IMR-90 (cell line): ENCODE results near the gene FNDC7. TPM values are rescaled to one million over a fixed set of nuclear protein-coding genes. Genes with fewer than 3 reads are reported as not detected.
A peak's percentile ranks its signal among the peaks of the same experiment; 100 is the strongest.

ENCODE experiments used
- ATAC-seq: fragments of 200-7000 bp; cut with Tn5 transposase; 2 replicates; pipeline ENCODE4 v1.9.1; 2020; ENCODE audit warnings: low read depth, mild to moderate bottlenecking, moderate library complexity
- BruUV-seq: library from RNA; stranded (reverse); fragments of 400-500 nt; replicated peaks from 2 replicates; lab custom pipeline; 2021; lab: Mats Ljungman, UMichigan
- CTCF ChIA-PET: fragments of 300-600 bp; formaldehyde crosslinking; extraction: SDS; loops from one replicate; lab custom pipeline; 2021; ENCODE audit warnings: antibody characterized with exemption; lab: Yijun Ruan, JAX
- POLR2A ChIA-PET: fragments of 300-600 bp; sonication (Branson Sonifier 250); formaldehyde crosslinking; loops from one replicate; lab custom pipeline; 2022; ENCODE audit warnings: antibody characterized with exemption; ENCODE audit not compliant: unreplicated experiment; lab: Charles Lee
- DNase-seq: peaks from one replicate; pipeline ENCODE4 v3.0.0; 2013
- H2AFZ ChIP-seq: replicated peaks from 2 replicates; pipeline ENCODE3; 2013; ENCODE audit warnings: low read length, mild to moderate bottlenecking; ENCODE audit not compliant: poor library complexity
- H2AK5ac ChIP-seq: 2 replicates; pipeline ENCODE4 v1.6.1; 2013; ENCODE audit warnings: low read depth, low read length, inconsistent platforms
- H2AK9ac ChIP-seq: replicated peaks from 2 replicates; pipeline ENCODE3; 2013; ENCODE audit warnings: mild to moderate bottlenecking, low read depth, low read length, moderate library complexity; ENCODE audit not compliant: poor library complexity
- H2BK120ac ChIP-seq: 2 replicates; pipeline ENCODE4 v1.6.1; 2013; ENCODE audit warnings: low read depth, low read length, inconsistent platforms
- H2BK15ac ChIP-seq: 3 replicates; pipeline ENCODE4 v1.6.1; 2013; ENCODE audit warnings: low read depth, low read length, inconsistent platforms
- H2BK20ac ChIP-seq: 2 replicates; pipeline ENCODE4 v1.6.1; 2013; ENCODE audit warnings: low read depth, mild to moderate bottlenecking, inconsistent platforms, low read length, moderate library complexity
- H2BK5ac ChIP-seq: 2 replicates; pipeline ENCODE4 v1.6.1; 2013; ENCODE audit warnings: mild to moderate bottlenecking, low read depth, low read length, inconsistent platforms; ENCODE audit not compliant: poor library complexity, severe bottlenecking
- H3K14ac ChIP-seq: replicated peaks from 2 replicates; pipeline ENCODE4 v1.6.1; 2013; ENCODE audit warnings: low read depth, low read length, inconsistent platforms
- H3K18ac ChIP-seq: 2 replicates; pipeline ENCODE4 v1.6.1; 2013; ENCODE audit warnings: low read depth, low read length, control low read depth
- H3K23ac ChIP-seq: 2 replicates; pipeline ENCODE4 v1.6.1; 2013; ENCODE audit warnings: low read depth, low read length, inconsistent platforms
- H3K27ac ChIP-seq: 2 replicates; pipeline ENCODE4 v1.5.1; 2013; ENCODE audit warnings: mild to moderate bottlenecking, control low read depth, low read length; ENCODE audit not compliant: insufficient read depth
- H3K27me3 ChIP-seq: 2 replicates; pipeline ENCODE4 v1.6.1; 2013; ENCODE audit warnings: low read length; ENCODE audit not compliant: control insufficient read depth, insufficient read depth
- H3K36me3 ChIP-seq: 2 replicates; pipeline ENCODE4 v1.6.1; 2013; ENCODE audit warnings: low read length, mixed read lengths; ENCODE audit not compliant: control insufficient read depth, insufficient read depth
- H3K4ac ChIP-seq: 2 replicates; pipeline ENCODE4 v1.6.1; 2013; ENCODE audit warnings: low read depth, low read length, inconsistent platforms
- H3K4me1 ChIP-seq: 2 replicates; pipeline ENCODE4 v1.6.1; 2013; ENCODE audit warnings: low read length, mixed read lengths; ENCODE audit not compliant: control insufficient read depth, insufficient read depth
- H3K4me2 ChIP-seq: 2 replicates; pipeline ENCODE4 v1.6.1; 2013; ENCODE audit warnings: low read depth, mild to moderate bottlenecking, control low read depth, low read length, moderate library complexity
- H3K4me3 ChIP-seq: 2 replicates; pipeline ENCODE4 v1.5.1; 2013; ENCODE audit warnings: low read depth, mild to moderate bottlenecking, control low read depth, low read length, moderate library complexity; ENCODE audit not compliant: insufficient read depth
- H3K56ac ChIP-seq: 2 replicates; pipeline ENCODE4 v1.6.1; 2013; ENCODE audit warnings: low read length, inconsistent platforms; ENCODE audit not compliant: insufficient read depth; ENCODE audit errors: extremely low read depth
- H3K79me1 ChIP-seq, 2 experiments: 2 replicates each; pipeline ENCODE4 v1.6.1; 2013; ENCODE audit warnings: low read length in 2 of 2, inconsistent platforms in 1 of 2, low read depth in 1 of 2
- H3K9ac ChIP-seq: 2 replicates; pipeline ENCODE4 v1.6.1; 2013; ENCODE audit warnings: low read depth, low read length, control low read depth
- H3K9me1 ChIP-seq: 2 replicates; pipeline ENCODE4 v1.6.1; 2013; ENCODE audit warnings: low read length, inconsistent platforms; ENCODE audit not compliant: insufficient read depth
- H3K9me3 ChIP-seq: 2 replicates; pipeline ENCODE4 v1.6.1; 2013; ENCODE audit warnings: low read length; ENCODE audit not compliant: control insufficient read depth, insufficient read depth
- H4K20me1 ChIP-seq: 2 replicates; pipeline ENCODE4 v1.6.1; 2013; ENCODE audit warnings: low read length, inconsistent platforms; ENCODE audit not compliant: insufficient read depth
- H4K5ac ChIP-seq: 2 replicates; pipeline ENCODE4 v1.6.1; 2013; ENCODE audit warnings: mild to moderate bottlenecking, low read depth, low read length, control low read depth
- H4K8ac ChIP-seq, 2 experiments: 2 replicates each; pipeline ENCODE4 v1.6.1; 2013; ENCODE audit warnings: low read depth in 2 of 2, low read length in 2 of 2, control low read depth in 1 of 2, inconsistent platforms in 1 of 2
- H4K91ac ChIP-seq: 2 replicates; pipeline ENCODE4 v1.6.1; 2013; ENCODE audit warnings: low read depth, low read length, inconsistent platforms; ENCODE audit not compliant: insufficient read depth
- BHLHE40 ChIP-seq: fragments of 150-350 bp; IDR thresholded peaks from 2 replicates; pipeline ENCODE4 v1.6.1; 2016; ENCODE audit warnings: mild to moderate bottlenecking, low read depth, low read length
- CEBPB ChIP-seq: IDR thresholded peaks from 2 replicates; pipeline ENCODE4 v1.6.1; 2012; ENCODE audit warnings: low read depth, low read length, improper control_type of control experiment
- CHD1 ChIP-seq: IDR thresholded peaks from 2 replicates; pipeline ENCODE4 v1.6.1; 2012; ENCODE audit warnings: low read depth, low read length, improper control_type of control experiment
- CTCF ChIP-seq: conservative IDR thresholded peaks from 2 replicates; pipeline ENCODE4 v1.5.1; 2012; ENCODE audit warnings: mild to moderate bottlenecking, low read depth, low read length, improper control_type of control experiment
- FOS ChIP-seq: fragments of 150-350 bp; IDR thresholded peaks from 2 replicates; pipeline ENCODE4 v1.6.1; 2016; ENCODE audit warnings: low read depth, low read length
- MAFK ChIP-seq: IDR thresholded peaks from 2 replicates; pipeline ENCODE4 v1.6.1; 2012; ENCODE audit warnings: low read depth, low read length, improper control_type of control experiment
- MXI1 ChIP-seq: IDR thresholded peaks from 2 replicates; pipeline ENCODE4 v1.6.1; 2012; ENCODE audit warnings: low read depth, mild to moderate bottlenecking, low read length, moderate library complexity, borderline replicate concordance
- NFE2L2 ChIP-seq: fragments of 150-350 bp; IDR thresholded peaks from 2 replicates; pipeline ENCODE4 v1.6.1; 2016; ENCODE audit warnings: low read depth, mild to moderate bottlenecking, low read length
- POLR2A ChIP-seq: IDR thresholded peaks from 2 replicates; pipeline ENCODE4 v1.6.1; 2012; ENCODE audit warnings: mild to moderate bottlenecking, low read depth, low read length
- RCOR1 ChIP-seq: IDR thresholded peaks from 2 replicates; pipeline ENCODE4 v1.6.1; 2012; ENCODE audit warnings: mild to moderate bottlenecking, low read length, improper control_type of control experiment; ENCODE audit not compliant: insufficient replicate concordance
- RFX5 ChIP-seq: IDR thresholded peaks from 2 replicates; pipeline ENCODE4 v1.8.0; 2012; ENCODE audit warnings: low read depth, mild to moderate bottlenecking, low read length, moderate library complexity
- SMC3 ChIP-seq: fragments of 150-350 bp; IDR thresholded peaks from 2 replicates; pipeline ENCODE4 v1.6.1; 2016; ENCODE audit warnings: low read depth, mild to moderate bottlenecking, antibody characterized with exemption, low read length, moderate library complexity
- WGBS, 2 experiments: methylation state at CpG; one replicate each; pipeline versions ENCODE4 v1.1.5 to v1.1.7; 2013; ENCODE audit warnings: missing lambda C conversion rate in 2 of 2; ENCODE audit not compliant: insufficient read length in 1 of 2; ENCODE audit errors: extremely low coverage in 2 of 2; 5-methylcytosine and 5-hydroxymethylcytosine counted together
- dilution Hi-C: fragments of 300-500 bp; cut with HindIII; formaldehyde crosslinking; loops from one replicate; pipeline ENCODE4 v1.14.3; 2018; ENCODE audit warnings: low sequenced_read_pairs; ENCODE audit not compliant: unreplicated experiment
- in situ Hi-C: fragments of 300-500 bp; cut with MboI; formaldehyde crosslinking; loops from 3 replicates; pipeline ENCODE4 v1.14.3; 2019; ENCODE audit warnings: low sequenced_read_pairs, inconsistent platforms, mixed read lengths
- intact Hi-C: fragments of 100-400 bp; cut with micrococcal nuclease; formaldehyde crosslinking; loops from 2 replicates; pipeline ENCODE4 v1.10.0; 2022
- polyA plus RNA-seq, 3 experiments: library from polyadenylated mRNA; depleted of rRNA; stranded (reverse); fragments of >200 nt; gene quantifications; 2 replicates each; pipeline ENCODE4 v1.2.3, GENCODE V29; 2012; ENCODE audit warnings: low replicate concordance in 1 of 3
- total RNA-seq: library from RNA; depleted of rRNA; stranded (reverse); fragments of >200 nt; gene quantifications from 2 replicates; pipeline ENCODE4 v1.2.3, GENCODE V29; 2012
- TF ChIP-seq, protein P1 (sequence below): fragments of 150-350 bp; IDR thresholded peaks from 2 replicates; pipeline ENCODE4 v1.6.1; 2017; ENCODE audit warnings: mild to moderate bottlenecking, antibody characterized with exemption, low read length, low read depth
- TF ChIP-seq, protein P2 (sequence below): fragments of 150-350 bp; IDR thresholded peaks from 2 replicates; pipeline ENCODE4 v1.6.1; 2016; ENCODE audit warnings: low read depth, mild to moderate bottlenecking, low read length, moderate library complexity, borderline replicate concordance

Gene FNDC7
- total and polyA plus RNA-seq, 2 of the 4 experiments (the other 2 are of a cell fraction) = not detected

- Histone ChIP-seq H3K36me3 (peaks cover 4% of the 10 kb centered on the region), H3K4ac (peak overlapping the region; percentile 78), H3K4me1 (no peaks in the 10 kb centered on the region), H3K27me3 (peaks cover under 1% of the 10 kb centered on the region; the same call in 1 of the 2 replicates), H2BK15ac (no peak overlapping the region), H2BK120ac (no peak overlapping the region), H3K18ac (peak overlapping the region; percentile 68), H3K9me3 (no peaks in the 10 kb centered on the region), H3K9ac (peak overlapping the region; percentile 86), H3K79me1 (peaks cover 18 to 30% of the 10 kb centered on the region in 2 experiments; a peak in 3 of 4 replicates), H2AK9ac (peak overlapping the region; percentile 96), H3K4me3 (peak overlapping the region; percentile 76), H3K27ac (peak overlapping the region; percentile 86), H4K20me1 (peaks cover 6% of the 10 kb centered on the region; the same call in 1 of the 2 replicates), H4K91ac (peak overlapping the region; percentile 78), H2BK20ac (no peak overlapping the region), H3K56ac (peak overlapping the region; percentile 94), H4K8ac (peak overlapping the region; percentile 27 to 80), H3K9me1 (0 out of 2 replicates have a peak, but pooled peaks cover 2% of the 10 kb centered on the region), H2AFZ (peak overlapping the region; percentile 91), H3K23ac (peak overlapping the region; percentile 59), H4K5ac (peak overlapping the region; percentile 76), H2BK5ac (peak overlapping the region; percentile 85), H3K4me2 (peak overlapping the region; percentile 79), H2AK5ac (no peak overlapping the region), H3K14ac (peak overlapping the region; percentile 46; the same call in 1 of the 2 replicates)
- intact Hi-C loops (loop anchor here (2.0 kb wide), 2 partner anchors 25 to 149 kb away; no protein-coding TSS in a partner anchor), in situ Hi-C loops (loop anchor here (5.0 kb wide), 1 partner anchor 55 kb away; the partner anchor contains the start of gene PRPF38B), dilution Hi-C loops (no loop called here)
- POLR2A ChIA-PET = interaction anchor here (0.6 to 0.7 kb wide), 3 partner anchors 92 to 624 kb away, joined by 3 read pairs; no protein-coding TSS in a partner anchor
- peak; percentile 80 for ATAC-seq
- CTCF ChIA-PET = no interaction called here
- 0% methylated on average over 4 of the region's 15 CpGs; no CpG with 5 or more reads in 1 of the 2 experiments for WGBS, 2 experiments
- BruUV-seq = TSS peak; percentile 62
- peak; percentile 84 for DNase-seq
- TF ChIP-seq CHD1 (no peak; the same call in 1 of the 2 replicates), MXI1 (no peak), CEBPB (no peak), NFE2L2 (no peak), CTCF (no peak), BHLHE40 (no peak), FOS (no peak), RFX5 (no peak), RCOR1 (no peak), MAFK (peak; percentile 55), POLR2A (peak; percentile 75; the same call in 1 of the 2 replicates), SMC3 (no peak)
- TF ChIP-seq, protein P1, sequence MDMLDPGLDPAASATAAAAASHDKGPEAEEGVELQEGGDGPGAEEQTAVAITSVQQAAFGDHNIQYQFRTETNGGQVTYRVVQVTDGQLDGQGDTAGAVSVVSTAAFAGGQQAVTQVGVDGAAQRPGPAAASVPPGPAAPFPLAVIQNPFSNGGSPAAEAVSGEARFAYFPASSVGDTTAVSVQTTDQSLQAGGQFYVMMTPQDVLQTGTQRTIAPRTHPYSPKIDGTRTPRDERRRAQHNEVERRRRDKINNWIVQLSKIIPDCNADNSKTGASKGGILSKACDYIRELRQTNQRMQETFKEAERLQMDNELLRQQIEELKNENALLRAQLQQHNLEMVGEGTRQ = 0 out of 2 replicates have a peak, but pooled peaks have one; percentile 1
- TF ChIP-seq, protein P2, sequence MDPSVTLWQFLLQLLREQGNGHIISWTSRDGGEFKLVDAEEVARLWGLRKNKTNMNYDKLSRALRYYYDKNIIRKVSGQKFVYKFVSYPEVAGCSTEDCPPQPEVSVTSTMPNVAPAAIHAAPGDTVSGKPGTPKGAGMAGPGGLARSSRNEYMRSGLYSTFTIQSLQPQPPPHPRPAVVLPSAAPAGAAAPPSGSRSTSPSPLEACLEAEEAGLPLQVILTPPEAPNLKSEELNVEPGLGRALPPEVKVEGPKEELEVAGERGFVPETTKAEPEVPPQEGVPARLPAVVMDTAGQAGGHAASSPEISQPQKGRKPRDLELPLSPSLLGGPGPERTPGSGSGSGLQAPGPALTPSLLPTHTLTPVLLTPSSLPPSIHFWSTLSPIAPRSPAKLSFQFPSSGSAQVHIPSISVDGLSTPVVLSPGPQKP = no peak
Measured at GRCh38 chr1:108747171-108747850, 34.6 kb downstream of the FNDC7 start.
